H1 (cell line): Measurements from ENCODE around the gene EXT2. TPM values are rescaled to one million over a fixed set of nuclear protein-coding genes. Genes with fewer than 3 reads are reported as not detected.

ENCODE experiments used
- CTCF ChIA-PET: fragments of 300-600 bp; sonication (Branson Sonifier 250); formaldehyde crosslinking; loops from one replicate; lab custom pipeline; 2021; ENCODE audit not compliant: partially characterized antibody; lab: Charles Lee
- POLR2A ChIA-PET: fragments of 300-600 bp; sonication (Branson Sonifier 250); formaldehyde crosslinking; loops from one replicate; lab custom pipeline; 2021; ENCODE audit warnings: inconsistent platforms; ENCODE audit not compliant: partially characterized antibody; lab: Charles Lee
- DNase-seq, 2 experiments: peaks; one replicate each; pipeline versions ENCODE4 v3.0.0 to v3.0.0-alpha.2; 2010 to 2022; ENCODE audit warnings: low spot score in 2 of 2, low read depth in 1 of 2, mixed read lengths in 1 of 2
- FAIRE-seq: peaks from 2 replicates; lab custom pipeline; 2011; peaks lifted over from hg19 to GRCh38; lab: Jason Lieb, UNC
- H2AFZ ChIP-seq: 2 replicates; pipeline ENCODE4 v1.8.1; 2012; ENCODE audit warnings: low read length, inconsistent platforms
- H2AK5ac ChIP-seq: 2 replicates; pipeline ENCODE4 v1.6.1; 2013; ENCODE audit warnings: low read depth, low read length
- H2BK120ac ChIP-seq: replicated peaks from 2 replicates; pipeline ENCODE3; 2013; ENCODE audit warnings: low read depth, low read length, inconsistent platforms
- H2BK12ac ChIP-seq: 2 replicates; pipeline ENCODE4 v1.6.1; 2013; ENCODE audit warnings: low read depth, low read length
- H2BK15ac ChIP-seq: 2 replicates; pipeline ENCODE4 v1.6.1; 2013; ENCODE audit warnings: low read length
- H2BK20ac ChIP-seq: 2 replicates; pipeline ENCODE4 v1.6.1; 2013; ENCODE audit warnings: low read length
- H2BK5ac ChIP-seq: 2 replicates; pipeline ENCODE4 v1.6.1; 2013; ENCODE audit warnings: low read depth, low read length
- H3K14ac ChIP-seq: 2 replicates; pipeline ENCODE4 v1.6.1; 2013; ENCODE audit warnings: inconsistent platforms; ENCODE audit not compliant: insufficient read length
- H3K18ac ChIP-seq: 2 replicates; pipeline ENCODE4 v1.6.1; 2013; ENCODE audit warnings: low read length; ENCODE audit errors: extremely low read depth
- H3K23ac ChIP-seq: 2 replicates; pipeline ENCODE4 v1.6.1; 2013; ENCODE audit warnings: inconsistent platforms; ENCODE audit not compliant: insufficient read length
- H3K23me2 ChIP-seq: 2 replicates; pipeline ENCODE4 v1.6.1; 2013; ENCODE audit warnings: low read depth, low read length
- H3K27ac ChIP-seq: 2 replicates; pipeline ENCODE4 v1.6.1; 2011; ENCODE audit warnings: low read depth, low read length, inconsistent platforms
- H3K27me3 ChIP-seq, 4 experiments: replicated peaks in 1 of 4; 1 replicate in 1 of 4; 2 replicates in 3 of 4; pipeline versions ENCODE4 v1.6.1 to v1.8.1; 2011 to 2013; ENCODE audit warnings: low read length in 3 of 4, mild to moderate bottlenecking in 3 of 4, inconsistent platforms in 2 of 4, mixed read lengths in 2 of 4, moderate library complexity in 1 of 4; ENCODE audit not compliant: control insufficient read depth in 3 of 4, insufficient read depth in 3 of 4; ENCODE audit errors: extremely low read depth in 1 of 4
- H3K36me3 ChIP-seq, 4 experiments: 2 replicates each; pipeline versions ENCODE4 v1.6.1 to v1.8.1; 2011 to 2013; ENCODE audit warnings: mild to moderate bottlenecking in 4 of 4, low read length in 3 of 4, moderate library complexity in 2 of 4, control low read depth in 1 of 4, inconsistent platforms in 1 of 4; ENCODE audit not compliant: insufficient read depth in 4 of 4, control insufficient read depth in 2 of 4
- H3K4ac ChIP-seq: replicated peaks from 2 replicates; pipeline ENCODE3; 2013; ENCODE audit warnings: low read length, low read depth, mixed read lengths, inconsistent platforms; ENCODE audit not compliant: insufficient read length
- H3K4me1 ChIP-seq, 4 experiments: replicated peaks in 1 of 4; 1 replicate in 1 of 4; 2 replicates in 3 of 4; pipeline versions ENCODE4 v1.6.1 to v1.8.1; 2011 to 2013; ENCODE audit warnings: low read length in 3 of 4, inconsistent platforms in 2 of 4, mixed read lengths in 1 of 4; ENCODE audit not compliant: insufficient read depth in 4 of 4, control insufficient read depth in 3 of 4
- H3K4me2 ChIP-seq, 2 experiments: 2 replicates each; pipeline versions ENCODE4 v1.6.1 to v1.8.1; 2011 to 2013; ENCODE audit warnings: low read depth in 2 of 2, low read length in 2 of 2, control low read depth in 1 of 2, inconsistent platforms in 1 of 2, mild to moderate bottlenecking in 1 of 2; ENCODE audit not compliant: insufficient read depth in 1 of 2
- H3K4me3 ChIP-seq, 4 experiments: fragments of 200-600, 300-600 bp in 1 of 4; sonication (generic), shearing (Covaris generic), sonication (Bioruptor Twin) in 1 of 4; 2 replicates each; pipeline versions ENCODE4 v1.5.1 to v1.8.1; 2011 to 2016; ENCODE audit warnings: low read length in 4 of 4, low read depth in 3 of 4, control low read depth in 2 of 4, inconsistent platforms in 2 of 4, mild to moderate bottlenecking in 2 of 4, mixed read lengths in 1 of 4, moderate library complexity in 1 of 4; ENCODE audit not compliant: insufficient read depth in 2 of 4; ENCODE audit errors: extremely low read depth in 1 of 4
- H3K56ac ChIP-seq: replicated peaks from 2 replicates; pipeline ENCODE3; 2013; ENCODE audit warnings: low read depth, mild to moderate bottlenecking, mixed read lengths, low read length, inconsistent platforms; ENCODE audit not compliant: insufficient read length
- H3K79me1 ChIP-seq: 2 replicates; pipeline ENCODE4 v1.6.1; 2013; ENCODE audit warnings: low read depth, low read length, control low read depth
- H3K79me2 ChIP-seq, 2 experiments: 2 replicates each; pipeline versions ENCODE4 v1.6.1 to v1.8.1; 2012 to 2013; ENCODE audit warnings: low read length in 2 of 2, mild to moderate bottlenecking in 2 of 2, inconsistent platforms in 1 of 2; ENCODE audit not compliant: insufficient read depth in 2 of 2, control insufficient read depth in 1 of 2
- H3K9ac ChIP-seq, 4 experiments: replicated peaks in 1 of 4; 1 replicate in 1 of 4; 2 replicates in 3 of 4; pipeline versions ENCODE4 v1.6.1 to v1.8.1; 2011 to 2013; ENCODE audit warnings: low read depth in 3 of 4, low read length in 3 of 4, control low read depth in 2 of 4, mild to moderate bottlenecking in 2 of 4, moderate library complexity in 2 of 4, inconsistent platforms in 1 of 4; ENCODE audit errors: extremely low read depth in 1 of 4
- H3K9me3 ChIP-seq, 2 experiments: 2 replicates each; pipeline versions ENCODE4 v1.6.1 to v1.8.1; 2012 to 2013; ENCODE audit warnings: mild to moderate bottlenecking in 2 of 2, moderate library complexity in 2 of 2, control low read depth in 1 of 2, inconsistent platforms in 1 of 2, low read depth in 1 of 2, low read length in 1 of 2, mixed read lengths in 1 of 2; ENCODE audit not compliant: insufficient read depth in 2 of 2
- H4K20me1 ChIP-seq, 2 experiments: replicated peaks in 1 of 2; 2 replicates each; pipeline versions ENCODE3 to v1.8.1; 2011 to 2013; ENCODE audit warnings: inconsistent platforms in 2 of 2, low read length in 2 of 2, mild to moderate bottlenecking in 1 of 2; ENCODE audit not compliant: insufficient read depth in 2 of 2, control insufficient read depth in 1 of 2
- H4K5ac ChIP-seq: 2 replicates; pipeline ENCODE4 v1.6.1; 2013; ENCODE audit warnings: low read length, low read depth, mixed read lengths, inconsistent platforms; ENCODE audit not compliant: insufficient read length
- H4K8ac ChIP-seq: 2 replicates; pipeline ENCODE4 v1.8.0; 2013; ENCODE audit warnings: mild to moderate bottlenecking, moderate library complexity, low read length, inconsistent platforms; ENCODE audit not compliant: insufficient read depth; ENCODE audit errors: extremely low read depth
- H4K91ac ChIP-seq: replicated peaks from 2 replicates; pipeline ENCODE3; 2013; ENCODE audit warnings: low read length, mixed read lengths, inconsistent platforms; ENCODE audit not compliant: insufficient read length
- ASH2L ChIP-seq: fragments of 200-600, 300-600 bp; sonication (generic); IDR thresholded peaks from one replicate; pipeline ENCODE4 v1.7.1; 2017; ENCODE audit warnings: low read length
- BACH1 ChIP-seq: IDR thresholded peaks from 2 replicates; pipeline ENCODE4 v1.6.1; 2012; ENCODE audit warnings: low read length, improper control_type of control experiment
- BCL11A ChIP-seq, 2 experiments: IDR thresholded peaks; one replicate each; pipeline ENCODE4 v1.6.1; 2011; ENCODE audit warnings: low read depth in 2 of 2, low read length in 2 of 2, mild to moderate bottlenecking in 2 of 2
- CEBPB ChIP-seq: IDR thresholded peaks from 2 replicates; pipeline ENCODE4 v1.6.1; 2012; ENCODE audit warnings: low read depth, low read length
- EP300 ChIP-seq, 2 experiments: IDR thresholded peaks; 1 replicate in 1 of 2; 2 replicates in 1 of 2; pipeline ENCODE4 v1.6.1; 2011 to 2012; ENCODE audit warnings: low read depth in 2 of 2, low read length in 2 of 2, mild to moderate bottlenecking in 2 of 2, borderline replicate concordance in 1 of 2, inconsistent platforms in 1 of 2, moderate library complexity in 1 of 2
- FOSL1 ChIP-seq: IDR thresholded peaks from 2 replicates; pipeline ENCODE4 v1.6.1; 2011; ENCODE audit warnings: mild to moderate bottlenecking, low read depth, low read length, moderate library complexity; ENCODE audit not compliant: insufficient read depth
- JUND ChIP-seq: IDR thresholded peaks from 2 replicates; pipeline ENCODE4 v1.6.1; 2011; ENCODE audit warnings: mild to moderate bottlenecking, improper control_type of control experiment, low read length
- NANOG ChIP-seq: IDR thresholded peaks from 2 replicates; pipeline ENCODE4 v1.6.1; 2011; ENCODE audit warnings: low read length, low read depth, mild to moderate bottlenecking, inconsistent platforms; ENCODE audit not compliant: insufficient read depth, poor library complexity, severe bottlenecking
- POLR2AphosphoS5 ChIP-seq: IDR thresholded peaks from 2 replicates; pipeline ENCODE4 v1.6.1; 2011; ENCODE audit warnings: low read depth, low read length
- SIRT6 ChIP-seq: IDR thresholded peaks from one replicate; pipeline ENCODE4 v1.7.1; 2012; ENCODE audit warnings: low read length, inconsistent platforms
- SP2 ChIP-seq: IDR thresholded peaks from 2 replicates; pipeline ENCODE4 v1.6.1; 2012; ENCODE audit warnings: mild to moderate bottlenecking, low read length, inconsistent platforms
- TAF7 ChIP-seq: optimal IDR thresholded peaks from 2 replicates; pipeline ENCODE3; 2011; ENCODE audit warnings: low read depth, mild to moderate bottlenecking, inconsistent platforms, low read length, moderate library complexity, borderline replicate concordance
- YY1 ChIP-seq: IDR thresholded peaks from 2 replicates; pipeline ENCODE4 v1.6.1; 2011; ENCODE audit warnings: low read depth, mild to moderate bottlenecking, low read length
- WGBS, 2 experiments: shearing (Covaris generic) in 1 of 2; methylation state at CpG; one replicate each; pipeline versions ENCODE4 v1.1.6 to v1.1.7; 2013 to 2015; ENCODE audit warnings: low lambda C conversion rate in 2 of 2, mixed read lengths in 2 of 2, inconsistent platforms in 1 of 2, low coverage in 1 of 2, missing lambda C conversion rate in 1 of 2; ENCODE audit not compliant: insufficient replicate concordance in 2 of 2, insufficient coverage in 1 of 2, insufficient read length in 1 of 2; ENCODE audit errors: extremely low coverage in 1 of 2, missing lambda C conversion rate in 1 of 2; 5-methylcytosine and 5-hydroxymethylcytosine counted together
- polyA plus RNA-seq, 7 experiments: library from polyadenylated mRNA; depleted of rRNA in 3 of 7; stranded (reverse) in 5 of 7; unstranded in 2 of 7; fragments of >200 nt in 5 of 7; fragments of 200-250 nt in 2 of 7; gene quantifications; 1 replicate in 5 of 7; 2 replicates in 1 of 7; 4 replicates in 1 of 7; pipeline versions ENCODE4 v1.2.1 to v1.2.3, GENCODE V29; 2011 to 2013; ENCODE audit warnings: missing spikeins in 2 of 7, mixed read lengths in 2 of 7
- total RNA-seq: library from RNA; stranded (reverse); fragmentation: NEBNext Ultra II Directional; extraction: Animal tissue kit (Norgen Biotek cat#: 25700); gene quantifications from 2 replicates; pipeline ENCODE4 v1.2.1, GENCODE V29; 2021
- TF ChIP-seq, protein P1 (sequence below): IDR thresholded peaks from 2 replicates; pipeline ENCODE4 v1.6.1; 2012; ENCODE audit warnings: inconsistent platforms
- TF ChIP-seq, protein P2 (sequence below): IDR thresholded peaks from 2 replicates; pipeline ENCODE4 v1.6.1; 2012; ENCODE audit warnings: inconsistent platforms

EXT2 gene
- total and polyA plus RNA-seq, 2 of the 8 experiments (the other 6 are each of a cell fraction or from before 2014, with no cell fraction given): 29.8 to 42.8 TPM

DNA sequence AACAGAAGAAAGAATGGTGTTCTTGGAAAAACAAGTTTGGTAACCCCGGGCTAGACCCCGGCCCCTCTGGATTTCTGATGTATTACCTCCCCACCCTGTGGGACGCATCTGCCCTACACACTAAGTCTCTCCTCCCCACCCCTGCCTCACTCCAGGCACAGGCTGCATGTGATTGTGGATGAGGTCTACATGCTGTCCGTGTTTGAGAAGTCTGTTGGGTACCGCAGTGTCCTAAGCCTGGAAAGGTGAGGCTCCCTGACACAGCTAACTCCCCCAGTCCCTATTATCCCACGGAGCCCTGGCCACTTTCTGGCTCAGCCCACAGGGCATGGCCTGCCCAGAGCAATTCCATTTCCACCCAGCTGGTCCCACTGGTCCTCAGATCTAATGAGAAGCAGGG is 16.1 kb upstream of the EXT2 start:
- H2AFZ ChIP-seq: no peak overlapping the region
- FAIRE-seq: no peak
- 86% methylated on average over 6 of the region's 6 CpGs; no CpG with 5 or more reads in 1 of the 2 experiments for WGBS, 2 experiments
- H3K56ac ChIP-seq: no peak overlapping the region
- H2BK12ac ChIP-seq: no peak overlapping the region
- no peak overlapping the region; the same call in 1 of the 2 replicates for H4K8ac ChIP-seq
- no peaks in the 10 kb centered on the region for H3K23me2 ChIP-seq
- ChIA-PET CTCF (interaction anchor here (1.5 to 3.2 kb wide), 3 partner anchors 12 to 16 kb away, joined by 4 to 16 read pairs (median 7); partner anchors contain the start of genes ACCS and EXT2), POLR2A (no interaction called here)
- H3K4ac ChIP-seq: no peak overlapping the region
- no peaks in the 10 kb centered on the region for H3K9me3 ChIP-seq
- H3K27me3 ChIP-seq: no peaks in the 10 kb centered on the region
- H3K79me1 ChIP-seq: no peaks in the 10 kb centered on the region
- no peak overlapping the region for H4K5ac ChIP-seq
- no peak overlapping the region for H3K27ac ChIP-seq
- H3K4me3 ChIP-seq: no peak overlapping the region
- no peak overlapping the region for H3K14ac ChIP-seq
- no peak overlapping the region for H3K4me2 ChIP-seq
- no peak overlapping the region for H3K18ac ChIP-seq
- H2AK5ac ChIP-seq: no peak overlapping the region
- H3K4me1 ChIP-seq: peaks cover 0 to 5% (median 2%) of the 10 kb centered on the region in 4 experiments; a peak in 2 of 7 replicates
- no peak overlapping the region for H2BK5ac ChIP-seq
- H3K23ac ChIP-seq: no peak overlapping the region
- no peaks in the 10 kb centered on the region for H3K79me2 ChIP-seq
- H3K36me3 ChIP-seq: no peaks in the 10 kb centered on the region
- H2BK120ac ChIP-seq: no peak overlapping the region
- no peak overlapping the region for H3K9ac ChIP-seq
- H2BK15ac ChIP-seq: no peak overlapping the region
- DNase-seq: no peak
- no peaks in the 10 kb centered on the region for H4K20me1 ChIP-seq
- no peak overlapping the region for H2BK20ac ChIP-seq
- no peak overlapping the region for H4K91ac ChIP-seq
- TF ChIP-seq ASH2L: no peak
- TF ChIP-seq, protein P1, sequence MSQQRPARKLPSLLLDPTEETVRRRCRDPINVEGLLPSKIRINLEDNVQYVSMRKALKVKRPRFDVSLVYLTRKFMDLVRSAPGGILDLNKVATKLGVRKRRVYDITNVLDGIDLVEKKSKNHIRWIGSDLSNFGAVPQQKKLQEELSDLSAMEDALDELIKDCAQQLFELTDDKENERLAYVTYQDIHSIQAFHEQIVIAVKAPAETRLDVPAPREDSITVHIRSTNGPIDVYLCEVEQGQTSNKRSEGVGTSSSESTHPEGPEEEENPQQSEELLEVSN: no peak
- TF ChIP-seq JUND: no peak
- TF ChIP-seq CEBPB: no peak
- TF ChIP-seq EP300 (IDR thresholded peaks at IDR 0.05; ENCODE audit: borderline replicate concordance in 1 of 2, low read depth in 2 of 2, low read length in 2 of 2): no peak
- no peak for TF ChIP-seq BACH1
- no peak for TF ChIP-seq BCL11A (IDR thresholded peaks at IDR 0.05; ENCODE audit: low read depth in 2 of 2, low read length in 2 of 2)
- no peak for TF ChIP-seq NANOG
- TF ChIP-seq, protein P2, sequence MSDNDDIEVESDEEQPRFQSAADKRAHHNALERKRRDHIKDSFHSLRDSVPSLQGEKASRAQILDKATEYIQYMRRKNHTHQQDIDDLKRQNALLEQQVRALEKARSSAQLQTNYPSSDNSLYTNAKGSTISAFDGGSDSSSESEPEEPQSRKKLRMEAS: no peak
- no peak for TF ChIP-seq SIRT6
- no peak for TF ChIP-seq SP2
- TF ChIP-seq YY1: no peak
- TF ChIP-seq TAF7: no peak
- no peak for TF ChIP-seq POLR2AphosphoS5
- TF ChIP-seq FOSL1: no peak
